Measurements from ENCODE around the gene LYPD6B. TPM values are rescaled to one million over a fixed set of nuclear protein-coding genes. Genes with fewer than 3 reads are reported as not detected.

Gene LYPD6B
- total RNA-seq, 1 experiment from 2014 or later, result 2.0 TPM

GRCh38 chr2:149129433-149129832 lies 90.9 kb downstream of the LYPD6B start:
- no peak overlapping the region for H3K9ac ChIP-seq (ENCODE audit: low read length)
- H3K79me2 ChIP-seq (ENCODE audit: low read length), result no peaks in the 10 kb centered on the region
- H3K27ac ChIP-seq (ENCODE audit: low read length), result no peak overlapping the region
- peaks cover 59% of the 10 kb centered on the region for H3K27me3 ChIP-seq (ENCODE audit: low read length)
- no peaks in the 10 kb centered on the region for H3K9me3 ChIP-seq (ENCODE audit: low read length)
- H3K4me2 ChIP-seq (ENCODE audit: low read length), result no peak overlapping the region
- ChIA-PET POLR2A (ENCODE audit: unreplicated experiment) (no interaction called here), CTCF (no interaction called here)
- H2AFZ ChIP-seq (ENCODE audit: low read length), result no peak overlapping the region
- no peaks in the 10 kb centered on the region for H3K36me3 ChIP-seq (ENCODE audit: low read depth, low read length)
- intact Hi-C loops (cut with micrococcal nuclease), result no loop called here
- peak; percentile 17 for DNase-seq
- no peaks in the 10 kb centered on the region for H3K4me1 ChIP-seq (ENCODE audit: insufficient read depth, low read length)
- ATAC-seq, result no peak
- H3K9me2 ChIP-seq (replicated peaks; ENCODE audit: low read length), result no peaks in the 10 kb centered on the region
- H3F3A ChIP-seq (ENCODE audit: low read length, unreplicated experiment), result no peaks in the 10 kb centered on the region
- TF ChIP-seq CTCF (conservative IDR thresholded peaks at IDR 0.05; ENCODE audit: low read depth, low read length) (no peak), EZH2phosphoT487 (IDR thresholded peaks at IDR 0.05; ENCODE audit: borderline replicate concordance, low read length) (no peak), EZH2 (IDR thresholded peaks at IDR 0.05; ENCODE audit: low read length, unreplicated experiment) (no peak)
- no peak overlapping the region for H3K4me3 ChIP-seq (ENCODE audit: low read length)
- H4K20me1 ChIP-seq (ENCODE audit: low read length), result no peaks in the 10 kb centered on the region
- BruUV-seq (replicated peaks), result no TSS peak

- no peaks in the 10 kb centered on the region for H3K4me1 ChIP-seq (ENCODE audit: insufficient read depth, low read length)
- intact Hi-C loops (cut with micrococcal nuclease), result no loop called here
- DNase-seq (no peak), ATAC-seq (no peak)
- no peak for TF ChIP-seq CTCF (conservative IDR thresholded peaks at IDR 0.05; ENCODE audit: low read depth, low read length)
- TF ChIP-seq EZH2 (IDR thresholded peaks at IDR 0.05; ENCODE audit: low read length, unreplicated experiment), result no peak
- TF ChIP-seq EZH2phosphoT487 (IDR thresholded peaks at IDR 0.05; ENCODE audit: borderline replicate concordance, low read length), result no peak
- no peak overlapping the region for H3K27ac ChIP-seq (ENCODE audit: low read length)
- no peaks in the 10 kb centered on the region for H3K9me2 ChIP-seq (replicated peaks; ENCODE audit: low read length)
- no peaks in the 10 kb centered on the region for H3K9me3 ChIP-seq (ENCODE audit: low read length)
- CTCF ChIA-PET, result no interaction called here
- no peak overlapping the region for H2AFZ ChIP-seq (ENCODE audit: low read length)
- H3K79me2 ChIP-seq (ENCODE audit: low read length), result no peaks in the 10 kb centered on the region
- no peak overlapping the region for H3K4me2 ChIP-seq (ENCODE audit: low read length)
- H3K27me3 ChIP-seq (ENCODE audit: low read length), result peaks cover 39% of the 10 kb centered on the region
- no peak overlapping the region for H3K4me3 ChIP-seq (ENCODE audit: low read length)
- no peaks in the 10 kb centered on the region for H4K20me1 ChIP-seq (ENCODE audit: low read length)
- BruUV-seq (replicated peaks), result no TSS peak
- POLR2A ChIA-PET (ENCODE audit: unreplicated experiment), result no interaction called here
- H3K36me3 ChIP-seq (ENCODE audit: low read depth, low read length), result no peaks in the 10 kb centered on the region
- no peak overlapping the region for H3K9ac ChIP-seq (ENCODE audit: low read length)
- no peaks in the 10 kb centered on the region for H3F3A ChIP-seq (ENCODE audit: low read length, unreplicated experiment)
Observed at GRCh38 chr2:149132339-149132738, 93.8 kb downstream of the LYPD6B start.

GRCh38 chr2:149132901-149133300 lies 94.4 kb downstream of the LYPD6B start:
- Histone ChIP-seq H3K27ac (ENCODE audit: low read length) (no peak overlapping the region), H3K4me1 (ENCODE audit: insufficient read depth, low read length) (no peaks in the 10 kb centered on the region), H3K4me2 (ENCODE audit: low read length) (no peak overlapping the region), H2AFZ (ENCODE audit: low read length) (no peak overlapping the region), H4K20me1 (ENCODE audit: low read length) (no peaks in the 10 kb centered on the region), H3K4me3 (ENCODE audit: low read length) (no peak overlapping the region), H3K9ac (ENCODE audit: low read length) (no peak overlapping the region), H3K9me2 (replicated peaks; ENCODE audit: low read length) (no peaks in the 10 kb centered on the region), H3K27me3 (ENCODE audit: low read length) (peaks cover 34% of the 10 kb centered on the region; the same call in 1 of the 2 replicates), H3K9me3 (ENCODE audit: low read length) (no peaks in the 10 kb centered on the region), H3K79me2 (ENCODE audit: low read length) (no peaks in the 10 kb centered on the region), H3F3A (ENCODE audit: low read length, unreplicated experiment) (no peaks in the 10 kb centered on the region), H3K36me3 (ENCODE audit: low read depth, low read length) (no peaks in the 10 kb centered on the region)
- TF ChIP-seq CTCF (conservative IDR thresholded peaks at IDR 0.05; ENCODE audit: low read depth, low read length) (no peak), EZH2phosphoT487 (IDR thresholded peaks at IDR 0.05; ENCODE audit: borderline replicate concordance, low read length) (no peak)
- ChIA-PET POLR2A (ENCODE audit: unreplicated experiment) (no interaction called here), CTCF (no interaction called here)
- intact Hi-C loops (cut with micrococcal nuclease), result no loop called here
- no TSS peak for BruUV-seq (replicated peaks)
- DNase-seq, result no peak
- ATAC-seq, result no peak

Data from PC-3 (cell line).